A673 (cell line): ENCODE results near the gene PTPMT1. TPM values are rescaled to one million over a fixed set of nuclear protein-coding genes. Genes with fewer than 3 reads are reported as not detected.

ENCODE experiments used
- Bru-seq: library from RNA; stranded (reverse); fragments of 400-500 nt; gene quantifications from one replicate; lab custom pipeline; 2021; lab: Mats Ljungman, UMichigan
- BruChase-seq, 2 experiments: library from RNA; stranded (reverse); fragments of 400-500 nt; gene quantifications; one replicate each; lab custom pipeline; 2021; lab: Mats Ljungman, UMichigan
- BruUV-seq: library from RNA; stranded (reverse); fragments of 400-500 nt; replicated peaks from 2 replicates; lab custom pipeline; 2021; lab: Mats Ljungman, UMichigan
- CTCF ChIA-PET: fragments of 300-600 bp; sonication (Branson Sonifier 250); formaldehyde crosslinking; loops from one replicate; lab custom pipeline; 2022; ENCODE audit warnings: antibody characterized with exemption; lab: Charles Lee
- POLR2A ChIA-PET: fragments of 300-600 bp; sonication (Branson Sonifier 250); formaldehyde crosslinking; loops from one replicate; lab custom pipeline; 2022; ENCODE audit warnings: antibody characterized with exemption; ENCODE audit not compliant: low non-redundant PET; lab: Charles Lee
- DNase-seq: peaks from one replicate; pipeline ENCODE4 v3.0.0-alpha.2; 2015; ENCODE audit warnings: low spot score
- H3K27ac ChIP-seq: fragments of 200-600 bp; sonication (generic); 2 replicates; pipeline ENCODE4 v1.5.1; 2016; ENCODE audit warnings: mixed run types, low read depth, mild to moderate bottlenecking, mixed read lengths, antibody characterized with exemption, low read length; ENCODE audit not compliant: poor library complexity, severe bottlenecking
- H3K27me3 ChIP-seq: fragments of 200-600 bp; sonication (generic); replicated peaks from 2 replicates; pipeline ENCODE4 v1.6.1; 2017; ENCODE audit warnings: mixed run types, low read depth, mild to moderate bottlenecking, mixed read lengths, antibody characterized with exemption, low read length; ENCODE audit not compliant: insufficient read depth, poor library complexity
- H3K36me3 ChIP-seq: fragments of 200-600 bp; sonication (generic); 2 replicates; pipeline ENCODE4 v1.6.1; 2016; ENCODE audit warnings: mixed run types, mild to moderate bottlenecking, mixed read lengths, antibody characterized with exemption, low read length; ENCODE audit not compliant: insufficient read depth, poor library complexity, severe bottlenecking
- H3K4me1 ChIP-seq: fragments of 200-600 bp; sonication (generic); 2 replicates; pipeline ENCODE4 v1.6.1; 2017; ENCODE audit warnings: mixed run types, mild to moderate bottlenecking, mixed read lengths, antibody characterized with exemption, low read length; ENCODE audit not compliant: insufficient read depth, poor library complexity, severe bottlenecking
- H3K4me3 ChIP-seq: fragments of 200-600 bp; sonication (generic); 2 replicates; pipeline ENCODE4 v1.5.1; 2016; ENCODE audit warnings: low read depth, mixed run types, mild to moderate bottlenecking, mixed read lengths, low read length; ENCODE audit not compliant: poor library complexity, severe bottlenecking
- H3K9me3 ChIP-seq: fragments of 200-600 bp; sonication (generic); 2 replicates; pipeline ENCODE4 v1.6.1; 2016; ENCODE audit warnings: mixed run types, low read depth, mild to moderate bottlenecking, mixed read lengths, antibody characterized with exemption, low read length; ENCODE audit not compliant: poor library complexity, severe bottlenecking
- CTCF ChIP-seq: fragments of 300-800, 200-600 bp; sonication (generic); conservative IDR thresholded peaks from 2 replicates; pipeline ENCODE4 v1.5.1; 2017; ENCODE audit warnings: low read depth, mild to moderate bottlenecking, antibody characterized with exemption, low read length, moderate library complexity, mixed read lengths
- EZH2 ChIP-seq: fragments of 200-600 bp; sonication (generic); IDR thresholded peaks from 2 replicates; pipeline ENCODE4 v1.6.1; 2017; ENCODE audit warnings: borderline replicate concordance, low read depth, mild to moderate bottlenecking, mixed read lengths, antibody characterized with exemption, low read length; ENCODE audit not compliant: poor library complexity, severe bottlenecking
- intact Hi-C: fragments of 100-400 bp; cut with micrococcal nuclease; formaldehyde crosslinking; loops from one replicate; pipeline ENCODE4 v1.10.0; 2022; ENCODE audit not compliant: unreplicated experiment
- long read RNA-seq: library from polyadenylated mRNA; stranded (forward); transcript quantifications from one replicate; pipeline ENCODE4 v2.0.0, GENCODE V29; 2022
- total RNA-seq: library from RNA; stranded (reverse); gene quantifications from 2 replicates; pipeline ENCODE4 v1.2.3, GENCODE V29; 2021

Gene PTPMT1
- total RNA-seq, result 68.1 and 74.3 TPM in 2 replicates
- percentile 82 among the genes with signal in this experiment for Bru-seq, nascent RNA
- BruChase-seq, experiment 1, labeled RNA remaining after a 2-hour chase, result percentile 72 among the genes with signal in this experiment
- percentile 80 among the genes with signal in this experiment for BruChase-seq, experiment 2, labeled RNA remaining after a 6-hour chase
- long read RNA-seq, transcript PTPMT1-201 (3 exons, 928 nt), result minor isoform, 29 of 130 reads
- long read RNA-seq, transcript PTPMT1-203 (2 exons, 1,014 nt), result minor isoform, 15 of 130 reads
- long read RNA-seq, transcript PTPMT1-202 (4 exons, 768 nt), result major isoform, 61 of 130 reads
- long read RNA-seq, transcript PTPMT1-205 (3 exons, 1,611 nt), result minor isoform, 19 of 130 reads
- long read RNA-seq, partial matches to known transcripts, result 3 of 130 reads
- long read RNA-seq, other reads (novel, unspliced or antisense), result 3 of 130 reads

- Histone ChIP-seq H3K4me1 (peaks cover 10% of the 10 kb centered on the region), H3K27me3 (no peaks in the 10 kb centered on the region), H3K36me3 (no peaks in the 10 kb centered on the region), H3K9me3 (no peaks in the 10 kb centered on the region), H3K4me3 (peak within 1 kb of the TSS; percentile 73), H3K27ac (peak within 1 kb of the TSS; percentile 90)
- intact Hi-C loops, result loop anchor here (10.0 kb wide), 1 partner anchor 289 kb away; no protein-coding TSS in a partner anchor
- BruUV-seq, result no TSS peak
- ChIA-PET CTCF (interaction anchor here (0.9 kb wide), 1 partner anchor 12 kb away, joined by 4 read pairs; no protein-coding TSS in a partner anchor), POLR2A (no interaction called here)
- peak; percentile 91 for DNase-seq
- TF ChIP-seq CTCF (no peak), EZH2 (no peak)
Observed at GRCh38 chr11:47565340-47566148, at the start of gene PTPMT1. PTPMT1 (plus strand) TSS chr11:47565599; CDS start chr11:47565623, 24 bp downstream.

- H3K27ac ChIP-seq, result peak overlapping the region; percentile 21
- H3K9me3 ChIP-seq, result no peaks in the 10 kb centered on the region
- intact Hi-C loops, result no loop called here
- peaks cover 46% of the 10 kb centered on the region for H3K4me1 ChIP-seq
- H3K27me3 ChIP-seq, result no peaks in the 10 kb centered on the region
- DNase-seq, result no peak
- H3K4me3 ChIP-seq, result no peak overlapping the region
- no peak for TF ChIP-seq CTCF
- no peak for TF ChIP-seq EZH2
- POLR2A ChIA-PET, result no interaction called here
- BruUV-seq, result no TSS peak
- H3K36me3 ChIP-seq, result no peaks in the 10 kb centered on the region
- CTCF ChIA-PET, result no interaction called here
Observed at GRCh38 chr11:47516155-47516554, 49.2 kb upstream of the PTPMT1 start.

GRCh38 chr11:47516984-47517853 lies 48.2 kb upstream of the PTPMT1 start:
- ChIA-PET POLR2A (no interaction called here), CTCF (interaction anchor here (0.6 kb wide), 1 partner anchor 12 kb away, joined by 3 read pairs; no protein-coding TSS in a partner anchor)
- no peak for DNase-seq
- BruUV-seq, result no TSS peak
- no peaks in the 10 kb centered on the region for H3K27me3 ChIP-seq
- TF ChIP-seq CTCF (no peak), EZH2 (no peak)
- H3K4me1 ChIP-seq, result peaks cover 46% of the 10 kb centered on the region
- H3K4me3 ChIP-seq, result no peak overlapping the region
- no peaks in the 10 kb centered on the region for H3K36me3 ChIP-seq
- intact Hi-C loops, result loop anchor here (1.0 kb wide), 1 partner anchor 34 kb away; no protein-coding TSS in a partner anchor
- H3K9me3 ChIP-seq, result no peaks in the 10 kb centered on the region
- H3K27ac ChIP-seq, result no peak overlapping the region
